Kidney epithelial cell (primary cell): Measurements from ENCODE around the gene LCOR. TPM values are rescaled to one million over a fixed set of nuclear protein-coding genes. Genes with fewer than 3 reads are reported as not detected.
"Not testable (repeated sequence)": the region's sequence is repeated elsewhere in the genome, so short reads cannot be mapped to it uniquely, and the experiment has no call there.

ENCODE experiments used
- DNase-seq: peaks from one replicate; pipeline ENCODE4 v3.0.0-alpha.2; 2010; ENCODE audit warnings: low read depth
- H3K27me3 ChIP-seq: 2 replicates; pipeline ENCODE4 v1.6.0; 2011; ENCODE audit warnings: low read length; ENCODE audit not compliant: control insufficient read depth, insufficient read depth
- H3K36me3 ChIP-seq: 2 replicates; pipeline ENCODE4 v1.5.1; 2011; ENCODE audit warnings: low read length; ENCODE audit not compliant: control insufficient read depth, insufficient read depth
- H3K4me3 ChIP-seq: 2 replicates; pipeline ENCODE4 v1.5.1; 2011; ENCODE audit warnings: low read depth, mild to moderate bottlenecking, control low read depth, low read length
- total RNA-seq: library from RNA; depleted of rRNA; stranded (reverse); fragments of >200 nt; gene quantifications from 2 replicates; pipeline ENCODE4 v1.2.3, GENCODE V29; 2015
- TF ChIP-seq, protein P1 (sequence below): IDR thresholded peaks from 2 replicates; pipeline ENCODE4 v1.5.1; 2011; ENCODE audit warnings: mild to moderate bottlenecking, moderate library complexity, low read length, control low read depth, inconsistent platforms; ENCODE audit not compliant: insufficient read depth, poor library complexity, severe bottlenecking

The LCOR gene
- total RNA-seq, 1 donor from 2014 or later = 29.8 TPM

DNA sequence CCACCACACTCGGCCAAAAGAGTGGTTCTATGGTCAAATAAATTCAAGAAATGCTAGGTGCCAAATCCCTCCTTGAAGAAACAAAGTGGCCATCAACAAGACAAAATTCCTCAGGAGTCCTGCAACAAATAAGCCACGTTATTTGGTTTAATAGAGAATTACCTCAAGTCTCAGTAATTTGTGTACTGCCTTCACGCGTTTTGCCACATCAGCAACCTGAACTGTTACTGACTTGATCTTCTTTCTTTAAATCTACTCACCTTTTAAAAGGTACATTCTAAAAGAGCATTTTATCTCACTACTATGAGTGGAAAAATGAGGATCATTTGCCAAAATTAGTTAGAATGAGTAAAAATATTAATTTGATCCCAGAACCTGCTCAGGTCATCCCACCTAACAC lies 34.6 kb upstream of the LCOR start:
- TF ChIP-seq, protein P1, sequence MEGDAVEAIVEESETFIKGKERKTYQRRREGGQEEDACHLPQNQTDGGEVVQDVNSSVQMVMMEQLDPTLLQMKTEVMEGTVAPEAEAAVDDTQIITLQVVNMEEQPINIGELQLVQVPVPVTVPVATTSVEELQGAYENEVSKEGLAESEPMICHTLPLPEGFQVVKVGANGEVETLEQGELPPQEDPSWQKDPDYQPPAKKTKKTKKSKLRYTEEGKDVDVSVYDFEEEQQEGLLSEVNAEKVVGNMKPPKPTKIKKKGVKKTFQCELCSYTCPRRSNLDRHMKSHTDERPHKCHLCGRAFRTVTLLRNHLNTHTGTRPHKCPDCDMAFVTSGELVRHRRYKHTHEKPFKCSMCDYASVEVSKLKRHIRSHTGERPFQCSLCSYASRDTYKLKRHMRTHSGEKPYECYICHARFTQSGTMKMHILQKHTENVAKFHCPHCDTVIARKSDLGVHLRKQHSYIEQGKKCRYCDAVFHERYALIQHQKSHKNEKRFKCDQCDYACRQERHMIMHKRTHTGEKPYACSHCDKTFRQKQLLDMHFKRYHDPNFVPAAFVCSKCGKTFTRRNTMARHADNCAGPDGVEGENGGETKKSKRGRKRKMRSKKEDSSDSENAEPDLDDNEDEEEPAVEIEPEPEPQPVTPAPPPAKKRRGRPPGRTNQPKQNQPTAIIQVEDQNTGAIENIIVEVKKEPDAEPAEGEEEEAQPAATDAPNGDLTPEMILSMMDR = no peak
- no peak for DNase-seq
- Histone ChIP-seq H3K36me3 (no peaks in the 10 kb centered on the region), H3K27me3 (no peaks in the 10 kb centered on the region), H3K4me3 (no peak overlapping the region)

DNA sequence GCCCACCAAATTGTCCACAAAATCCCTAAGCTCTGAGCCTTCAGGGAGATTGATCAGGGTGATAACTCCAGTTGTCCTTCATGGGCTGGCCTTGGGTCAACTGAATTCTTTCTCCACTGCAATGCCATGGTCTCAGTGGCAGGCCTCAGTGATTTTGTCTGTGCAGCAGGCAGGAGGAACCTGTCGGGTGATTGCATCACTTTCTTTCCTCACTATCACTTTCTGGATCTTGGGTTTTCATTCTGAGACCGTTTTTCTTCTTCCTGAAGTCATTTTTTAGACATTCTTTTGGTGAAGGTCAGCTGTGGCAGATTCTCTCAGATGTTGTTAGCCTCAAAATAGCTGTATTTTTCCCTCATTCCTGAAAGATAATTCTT lies 28.8 kb upstream of the LCOR start:
- Histone ChIP-seq H3K27me3 (no peaks in the 10 kb centered on the region), H3K4me3 (no peak overlapping the region), H3K36me3 (no peaks in the 10 kb centered on the region)
- DNase-seq = no peak
- TF ChIP-seq, protein P1 = no peak

DNA sequence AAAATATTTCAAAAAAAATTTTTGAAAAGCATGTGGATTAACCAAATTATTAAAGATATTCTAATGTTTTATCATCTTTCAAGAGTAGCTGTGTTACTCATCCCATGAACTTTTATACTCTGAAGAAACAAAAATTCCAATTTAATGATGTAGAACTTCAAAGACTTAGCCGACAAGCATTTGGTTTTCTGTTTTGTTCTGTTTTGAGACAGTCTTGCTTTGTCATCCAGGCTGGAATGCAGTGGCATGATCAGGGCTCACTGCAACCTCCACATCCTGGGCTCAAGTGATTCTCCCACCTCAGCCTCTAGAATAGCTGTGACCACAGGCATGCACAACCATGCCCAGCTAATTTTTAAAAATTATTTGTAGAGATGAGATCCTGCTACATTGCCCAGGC lies 17.8 kb upstream of the LCOR start:
- Histone ChIP-seq H3K27me3 (no peaks in the 10 kb centered on the region), H3K4me3 (no peak overlapping the region), H3K36me3 (no peaks in the 10 kb centered on the region)
- TF ChIP-seq, protein P1 = no peak
- DNase-seq = peak; percentile 79

DNA sequence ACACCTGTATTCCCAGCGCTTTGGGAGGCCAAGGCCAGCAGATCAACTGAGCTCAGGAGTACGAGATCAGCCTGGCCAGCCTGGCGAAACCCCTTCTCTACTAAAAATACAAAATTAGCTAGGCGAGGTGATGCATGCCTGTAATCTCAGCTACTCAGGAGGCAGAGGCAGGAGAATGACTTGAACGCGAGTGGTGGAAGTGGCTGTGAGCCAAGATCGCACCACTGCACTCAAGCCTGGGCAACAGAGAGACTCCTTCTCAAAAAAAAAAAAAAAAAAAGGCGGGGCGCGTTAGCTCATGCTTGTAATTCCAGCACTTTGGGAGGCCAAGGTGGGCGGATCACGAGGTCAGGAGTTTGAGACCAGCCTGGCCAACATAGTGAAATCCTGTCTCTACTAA lies 13.1 kb upstream of the LCOR start:
- not testable (repeated sequence) for H3K27me3 ChIP-seq, H3K36me3 ChIP-seq, H3K4me3 ChIP-seq, DNase-seq

DNA sequence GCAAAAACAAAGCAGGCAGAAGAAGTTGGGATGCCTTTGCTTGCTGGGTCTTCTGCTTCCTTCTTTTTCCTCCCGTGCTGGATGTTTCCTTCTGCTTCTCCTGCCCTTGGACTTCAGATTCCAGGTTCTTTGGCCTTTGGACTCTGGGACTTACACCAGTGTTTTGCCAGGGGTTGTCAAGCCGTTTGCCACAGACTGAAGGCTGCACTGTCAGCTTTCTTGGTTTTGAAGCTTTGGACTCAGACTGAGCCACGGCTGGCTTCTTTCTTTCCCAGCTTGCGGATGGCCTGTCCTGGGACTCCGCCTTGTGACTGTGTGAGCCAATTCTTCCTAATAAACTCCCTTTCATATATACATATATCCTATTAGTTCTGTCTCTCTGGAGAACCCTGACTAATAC lies 11.3 kb upstream of the LCOR start:
- no peak for DNase-seq
- TF ChIP-seq, protein P1 = no peak
- Histone ChIP-seq H3K36me3 (no peaks in the 10 kb centered on the region), H3K27me3 (no peaks in the 10 kb centered on the region), H3K4me3 (no peak overlapping the region)

DNA sequence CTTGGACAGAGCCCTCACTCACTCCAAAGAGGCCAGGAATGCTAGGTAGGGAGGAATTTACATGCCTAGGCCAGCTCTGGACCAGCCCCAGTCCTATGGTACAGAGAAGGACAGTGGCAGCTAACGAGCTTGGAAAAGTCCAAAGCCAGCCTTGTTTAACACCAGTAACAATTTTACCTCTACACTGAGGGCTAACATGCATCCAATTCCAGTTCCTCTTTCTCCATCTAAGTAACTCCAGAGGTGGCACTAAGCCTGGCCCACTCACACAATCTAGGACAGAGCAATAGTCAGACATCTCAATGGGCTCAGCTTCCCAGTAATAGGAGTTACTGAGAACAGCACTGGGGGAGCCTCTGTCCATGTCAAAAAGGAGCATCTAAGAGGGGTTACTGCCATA lies 5.7 kb upstream of the LCOR start:
- TF ChIP-seq, protein P1 = no peak
- H3K36me3 ChIP-seq = no peaks in the 10 kb centered on the region
- DNase-seq = no peak

More for the DNA sequence above, 5.7 kb upstream of the LCOR start:
- Histone ChIP-seq H3K27me3 (peaks cover 2% of the 10 kb centered on the region), H3K4me3 (no peak overlapping the region)
